ENCODE data around the gene IFNA16.
"Not testable (repeated sequence)": the region's sequence is repeated elsewhere in the genome, so short reads cannot be mapped to it uniquely, and the experiment has no call there.

The IFNA16 gene

GRCh38 chr9:21217211-21217610, at the start of gene IFNA16:
IFNA16 (minus strand) TSS chr9:21217311; CDS start chr9:21217305, 6 bp downstream.
- DNase-seq = not testable (repeated sequence)

GRCh38 chr9:21265421-21266189, 48.5 kb upstream of the IFNA16 start:
- no peak for DNase-seq

GRCh38 chr9:21255538-21256212, 38.6 kb upstream of the IFNA16 start:
- DNase-seq = no peak

- DNase-seq = no peak
Measured at GRCh38 chr9:21252721-21253547, 35.8 kb upstream of the IFNA16 start.

GRCh38 chr9:21251638-21252037, 34.5 kb upstream of the IFNA16 start:
- DNase-seq = no peak

GRCh38 chr9:21251190-21251589, 34.1 kb upstream of the IFNA16 start:
- no peak for DNase-seq

- DNase-seq = no peak
Measured at GRCh38 chr9:21244836-21245235, 27.7 kb upstream of the IFNA16 start.

GRCh38 chr9:21239911-21240310, 22.8 kb upstream of the IFNA16 start, which contains the start of gene IFNA14:
IFNA14 (minus strand) TSS chr9:21240005; CDS start chr9:21239935, 70 bp downstream.
- DNase-seq = no peak

- not testable (repeated sequence) for DNase-seq
Measured at GRCh38 chr9:21236360-21236714, 19.2 kb upstream of the IFNA16 start.

- not testable (repeated sequence) for DNase-seq
Measured at GRCh38 chr9:21235468-21236359, 18.6 kb upstream of the IFNA16 start.

GRCh38 chr9:21234153-21234687, 17.1 kb upstream of the IFNA16 start:
- no peak for DNase-seq

GRCh38 chr9:21233258-21233657, 16.1 kb upstream of the IFNA16 start:
- no peak for DNase-seq

- no peak for DNase-seq
Measured at GRCh38 chr9:21228122-21228521, 11.0 kb upstream of the IFNA16 start, which contains the start of gene IFNA17. IFNA17 (minus strand) TSS chr9:21228222; CDS start chr9:21228173, 49 bp downstream.

- DNase-seq = not testable (repeated sequence)
Measured at GRCh38 chr9:21213411-21214326, 3.4 kb downstream of the IFNA16 start.

GRCh38 chr9:21212160-21212559, 5.0 kb downstream of the IFNA16 start:
- DNase-seq = not testable (repeated sequence)

- not testable (repeated sequence) for DNase-seq
Measured at GRCh38 chr9:21210782-21211181, 6.3 kb downstream of the IFNA16 start.

- no peak for DNase-seq
Measured at GRCh38 chr9:21210311-21210710, 6.8 kb downstream of the IFNA16 start.

GRCh38 chr9:21207043-21207442, 10.1 kb downstream of the IFNA16 start, which contains the start of gene IFNA10:
IFNA10 (minus strand) TSS chr9:21207143; CDS start chr9:21207097, 46 bp downstream.
- not testable (repeated sequence) for DNase-seq

- no peak for DNase-seq
Measured at GRCh38 chr9:21205204-21205603, 11.9 kb downstream of the IFNA16 start.

GRCh38 chr9:21202105-21202504, 15.0 kb downstream of the IFNA16 start, which contains the start of gene IFNA7:
IFNA7 (minus strand) TSS chr9:21202205; CDS start chr9:21202165, 40 bp downstream.
- DNase-seq = not testable (repeated sequence)
